Measurements from ENCODE around the gene ABCC4.
"Not testable (repeated sequence)": the region's sequence is repeated elsewhere in the genome, so short reads cannot be mapped to it uniquely, and the experiment has no call there.

Gene ABCC4

GRCh38 chr13:95279016-95279415 is 22.2 kb downstream of the ABCC4 start:
- no peak for DNase-seq (ENCODE audit: low read depth, low spot score)
- CTCF ChIA-PET = interaction anchor here (1.2 kb wide), 1 partner anchor 12 kb away, joined by 3 read pairs; no protein-coding TSS in a partner anchor
- POLR2A ChIA-PET = no interaction called here
- TF ChIP-seq CTCF (IDR thresholded peaks at IDR 0.05; ENCODE audit: insufficient read depth, low read length, missing control alignments) = no peak
- H3K4me3 ChIP-seq (ENCODE audit: low read depth, low read length) = no peak overlapping the region

- no peak for TF ChIP-seq CTCF (IDR thresholded peaks at IDR 0.05; ENCODE audit: insufficient read depth, low read length, missing control alignments)
- CTCF ChIA-PET = interaction anchor here (1.0 to 1.6 kb wide), 6 partner anchors 12 to 87 kb away, joined by 3 to 4 read pairs (median 4); no protein-coding TSS in a partner anchor
- no peak for DNase-seq (ENCODE audit: low read depth, low spot score)
- no peak overlapping the region for H3K4me3 ChIP-seq (ENCODE audit: low read depth, low read length)
- POLR2A ChIA-PET = interaction anchor here (0.9 kb wide), 1 partner anchor 20 kb away, joined by 4 read pairs; no protein-coding TSS in a partner anchor
Observed at GRCh38 chr13:95276037-95276505, 25.2 kb downstream of the ABCC4 start.

GRCh38 chr13:95275322-95276036 is 25.8 kb downstream of the ABCC4 start:
- TF ChIP-seq CTCF (IDR thresholded peaks at IDR 0.05; ENCODE audit: insufficient read depth, low read length, missing control alignments) = no peak
- DNase-seq (ENCODE audit: low read depth, low spot score) = no peak
- POLR2A ChIA-PET = interaction anchor here (0.9 kb wide), 1 partner anchor 19 kb away, joined by 4 read pairs; no protein-coding TSS in a partner anchor
- CTCF ChIA-PET = interaction anchor here (1.0 to 1.6 kb wide), 7 partner anchors 13 to 106 kb away, joined by 3 to 4 read pairs (median 4); no protein-coding TSS in a partner anchor
- H3K4me3 ChIP-seq (ENCODE audit: low read depth, low read length) = no peak overlapping the region

GRCh38 chr13:95273592-95274132 is 27.6 kb downstream of the ABCC4 start:
- POLR2A ChIA-PET; H3K4me3 ChIP-seq (ENCODE audit: low read depth, low read length); DNase-seq (ENCODE audit: low read depth, low spot score): not testable (repeated sequence)
- CTCF ChIA-PET = interaction anchor here (0.6 to 1.4 kb wide), 6 partner anchors 23 to 108 kb away, joined by 3 to 4 read pairs (median 3); no protein-coding TSS in a partner anchor

- ChIA-PET POLR2A (interaction anchor here (1.2 kb wide), 1 partner anchor 16 kb away, joined by 5 read pairs; no protein-coding TSS in a partner anchor), CTCF (interaction anchor here (1.1 kb wide), 1 partner anchor 132 kb away, joined by 3 read pairs; no protein-coding TSS in a partner anchor)
Observed at GRCh38 chr13:95272076-95272475, 29.2 kb downstream of the ABCC4 start.

GRCh38 chr13:95269756-95270155 is 31.5 kb downstream of the ABCC4 start:
- CTCF ChIA-PET = no interaction called here

More at GRCh38 chr13:95272076-95272475, 29.2 kb downstream of the ABCC4 start:
- not testable (repeated sequence) for H3K4me3 ChIP-seq (ENCODE audit: low read depth, low read length); DNase-seq (ENCODE audit: low read depth, low spot score)

GRCh38 chr13:95268343-95269065 is 32.7 kb downstream of the ABCC4 start:
- CTCF ChIA-PET = interaction anchor here (1.4 kb wide), 1 partner anchor 79 kb away, joined by 4 read pairs; no protein-coding TSS in a partner anchor
- DNase-seq (ENCODE audit: low read depth, low spot score); POLR2A ChIA-PET: not testable (repeated sequence)

More at GRCh38 chr13:95269756-95270155, 31.5 kb downstream of the ABCC4 start:
- POLR2A ChIA-PET = no interaction called here
- DNase-seq (ENCODE audit: low read depth, low spot score) = no peak
- TF ChIP-seq CTCF (IDR thresholded peaks at IDR 0.05; ENCODE audit: insufficient read depth, low read length, missing control alignments) = no peak
- H3K4me3 ChIP-seq (ENCODE audit: low read depth, low read length) = no peak overlapping the region

More at GRCh38 chr13:95268343-95269065, 32.7 kb downstream of the ABCC4 start:
- H3K4me3 ChIP-seq (ENCODE audit: low read depth, low read length) = not testable (repeated sequence)
